ENCODE data around the gene ZBTB45.
"Not testable (repeated sequence)": the region's sequence is repeated elsewhere in the genome, so short reads cannot be mapped to it uniquely, and the experiment has no call there.

ZBTB45 gene

DNA sequence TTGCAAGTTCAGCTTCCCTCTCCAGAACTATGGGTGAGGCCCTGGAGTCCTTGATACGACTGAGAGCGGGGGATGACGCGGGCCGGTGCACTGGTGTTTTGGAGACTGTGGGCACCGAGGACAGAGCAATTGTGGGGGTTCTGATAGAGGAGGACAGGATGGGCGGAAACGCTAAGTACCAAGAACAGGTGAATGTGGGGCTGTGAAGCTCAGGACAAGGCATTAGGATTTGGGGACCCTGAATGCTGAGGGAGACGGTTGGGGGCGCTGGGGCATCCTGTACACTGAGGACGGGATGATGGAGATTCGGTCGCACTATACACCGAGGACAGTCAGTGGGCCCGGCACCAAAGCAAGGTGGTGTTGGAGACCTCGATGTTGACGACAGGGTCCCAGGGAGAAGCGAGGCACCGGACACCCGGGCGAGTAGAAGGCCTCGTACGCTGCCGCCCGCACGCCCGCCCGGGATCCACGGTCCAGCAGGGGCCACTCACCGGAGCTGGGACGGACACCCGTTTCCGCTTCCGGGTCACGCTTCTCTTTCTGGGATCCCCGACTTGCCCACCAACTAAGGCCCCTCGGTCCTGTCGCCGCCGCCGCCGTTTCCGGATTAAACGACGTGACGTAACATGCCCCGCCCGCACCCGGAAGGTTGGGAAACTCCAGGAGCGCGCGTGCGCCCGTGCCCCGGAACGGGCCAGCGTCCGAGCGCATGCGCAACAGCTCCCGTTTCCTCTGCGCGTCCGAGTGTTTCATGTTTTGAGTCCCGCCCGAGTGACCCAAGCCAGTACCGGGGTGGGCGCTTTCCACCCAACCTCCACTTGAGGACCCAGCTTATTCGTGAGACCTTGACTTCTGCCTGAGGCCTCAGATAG is 35.1 kb upstream of the ZBTB45 start, which contains the start of gene CHMP2A:
Gene CHMP2A (minus strand): TSS at position 612 of the 875 bp plus-strand sequence. CDS start 893 bp downstream, outside the sequence.
- peak; percentile 98 for DNase-seq

DNA sequence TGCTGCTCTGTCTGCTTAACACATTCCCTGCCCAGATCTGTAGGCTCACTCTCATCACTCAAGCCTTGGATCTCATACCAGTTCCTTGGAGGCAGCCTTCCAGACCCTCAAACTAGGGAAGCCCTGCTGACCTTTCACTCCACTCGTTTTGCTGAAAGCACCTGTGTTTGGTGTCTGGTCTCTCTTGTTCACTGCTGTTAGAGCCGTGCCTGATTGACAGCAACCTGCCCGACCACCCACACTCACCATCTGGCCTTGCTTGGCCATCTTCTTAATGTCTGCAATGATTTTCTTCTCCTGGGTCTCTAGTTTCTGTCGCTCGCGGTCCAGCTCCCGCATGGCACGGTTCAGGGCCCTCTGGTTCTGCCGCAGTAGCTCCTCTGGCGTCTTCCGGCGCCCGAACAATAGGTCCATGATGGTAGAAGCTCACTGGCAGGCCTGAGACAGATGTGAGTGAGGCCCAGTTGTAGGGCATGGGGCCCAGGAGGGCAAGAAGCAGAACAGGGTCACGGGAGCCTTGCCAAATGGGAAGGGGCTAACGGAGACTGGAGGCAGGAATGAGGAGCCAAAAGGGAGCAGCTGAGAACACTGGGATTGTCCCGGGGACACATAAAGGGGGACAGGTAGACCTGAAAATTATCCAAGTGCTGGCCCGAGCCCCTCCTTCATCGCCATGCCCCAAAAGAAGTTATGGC is 34.3 kb upstream of the ZBTB45 start:
- DNase-seq, result no peak

DNA sequence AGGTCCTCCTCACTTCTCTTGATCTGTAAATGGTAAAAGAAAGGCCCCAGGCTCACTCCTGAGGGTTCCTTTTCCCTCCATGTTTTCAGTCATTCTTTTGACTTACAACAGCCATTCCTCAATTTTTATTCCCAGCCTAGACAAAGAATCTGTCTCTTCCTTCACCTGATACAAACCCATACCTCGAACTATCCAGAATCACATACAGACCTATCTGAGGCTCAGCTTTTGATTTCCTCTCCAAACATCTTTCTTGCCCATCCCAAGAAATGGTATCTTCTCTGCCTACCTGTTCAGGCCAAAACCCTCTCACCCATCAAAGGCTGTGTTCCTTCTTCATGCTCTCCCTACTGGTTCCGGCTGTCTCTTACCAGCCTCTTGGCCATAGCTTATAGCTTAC is 33.0 kb upstream of the ZBTB45 start:
- no peak for DNase-seq

DNA sequence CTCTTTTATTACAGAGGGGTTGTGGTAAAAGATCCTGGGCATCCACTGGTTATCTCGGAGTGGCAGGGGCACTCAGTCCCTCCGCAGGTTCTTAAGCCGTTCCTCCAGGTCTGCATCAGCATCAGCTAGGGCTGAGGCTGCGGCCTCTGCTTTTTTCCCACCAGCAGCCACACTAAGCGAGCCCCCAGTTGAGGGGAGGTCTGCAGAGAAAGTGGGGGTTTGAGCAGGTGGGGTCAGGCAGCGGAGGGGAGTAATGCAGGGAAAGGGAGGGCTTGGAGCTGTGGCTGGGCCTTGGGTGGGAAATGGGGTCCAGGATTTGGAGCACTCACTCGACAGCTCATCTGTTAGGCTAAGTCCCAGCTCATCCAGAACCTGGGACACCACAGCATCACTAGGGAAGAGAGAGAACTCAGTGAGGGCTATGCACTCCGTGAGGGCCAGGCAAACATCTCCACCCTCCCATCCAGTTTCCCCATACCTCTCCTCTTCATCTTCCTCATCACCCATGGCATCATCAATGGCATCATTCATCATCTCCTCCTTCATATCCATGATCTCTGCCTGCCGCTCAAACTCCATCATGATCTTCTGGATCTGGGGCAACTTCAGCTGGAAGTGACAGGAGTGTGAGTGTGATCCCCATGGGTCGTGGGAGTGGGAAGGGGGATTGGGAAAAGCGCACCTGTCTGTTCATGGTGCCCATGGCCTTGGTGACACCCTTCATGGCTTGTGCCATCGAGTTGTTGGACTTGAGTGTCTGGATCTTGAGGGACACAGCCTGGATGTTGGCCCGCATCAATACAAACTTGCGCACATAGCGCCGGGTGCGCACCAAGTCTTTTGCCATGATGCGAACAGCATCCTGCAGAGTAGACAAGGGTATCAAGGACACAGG is 32.2 kb upstream of the ZBTB45 start:
- no peak for DNase-seq

DNA sequence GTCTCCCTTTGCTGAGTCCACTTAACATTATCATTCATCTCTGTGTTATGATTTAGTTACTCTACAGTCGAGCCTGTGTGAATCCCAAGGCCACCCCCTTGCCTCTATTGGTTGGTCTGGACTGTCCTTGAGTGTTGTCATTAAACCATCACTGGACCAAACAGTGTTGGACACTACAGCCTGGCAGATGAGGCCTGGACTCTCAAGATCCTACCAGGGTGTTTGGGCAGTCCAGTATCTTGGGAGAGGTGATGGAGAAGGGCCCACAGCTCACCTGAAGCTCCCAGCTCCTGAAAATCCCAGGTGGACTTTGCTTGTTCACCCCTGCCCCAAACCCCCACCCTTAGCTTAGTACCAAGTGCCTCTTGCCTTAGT is 31.5 kb upstream of the ZBTB45 start:
- DNase-seq, result no peak

DNA sequence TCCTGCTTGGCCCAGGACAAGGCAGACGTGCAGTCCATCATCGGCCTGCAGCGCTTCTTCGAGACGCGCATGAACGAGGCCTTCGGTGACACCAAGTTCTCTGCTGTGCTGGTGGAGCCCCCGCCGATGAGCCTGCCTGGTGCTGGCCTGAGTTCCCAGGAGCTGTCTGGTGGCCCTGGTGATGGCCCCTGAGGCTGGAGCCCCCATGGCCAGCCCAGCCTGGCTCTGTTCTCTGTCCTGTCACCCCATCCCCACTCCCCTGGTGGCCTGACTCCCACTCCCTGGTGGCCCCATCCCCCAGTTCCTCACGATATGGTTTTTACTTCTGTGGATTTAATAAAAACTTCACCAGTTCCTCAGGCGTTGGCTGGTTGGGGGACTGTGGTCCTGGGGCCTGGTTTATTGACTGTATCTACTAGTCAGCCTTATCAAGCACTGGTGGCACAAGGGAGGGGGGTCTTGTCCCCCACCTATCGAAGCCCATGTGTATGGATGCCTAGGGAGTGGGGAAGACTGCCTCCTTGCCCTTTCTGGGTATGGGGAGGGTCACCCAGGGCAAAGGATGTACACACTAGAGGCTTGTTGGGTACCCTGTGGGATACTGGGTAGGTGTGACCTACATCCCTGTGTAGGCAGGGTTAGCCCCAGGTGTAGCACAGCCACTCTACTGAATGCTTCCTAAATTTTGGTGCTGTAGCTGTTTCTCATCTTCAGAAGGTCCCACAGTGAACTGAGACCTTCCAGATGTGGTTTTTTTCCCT is 30.9 kb upstream of the ZBTB45 start:
- DNase-seq, result no peak

DNA sequence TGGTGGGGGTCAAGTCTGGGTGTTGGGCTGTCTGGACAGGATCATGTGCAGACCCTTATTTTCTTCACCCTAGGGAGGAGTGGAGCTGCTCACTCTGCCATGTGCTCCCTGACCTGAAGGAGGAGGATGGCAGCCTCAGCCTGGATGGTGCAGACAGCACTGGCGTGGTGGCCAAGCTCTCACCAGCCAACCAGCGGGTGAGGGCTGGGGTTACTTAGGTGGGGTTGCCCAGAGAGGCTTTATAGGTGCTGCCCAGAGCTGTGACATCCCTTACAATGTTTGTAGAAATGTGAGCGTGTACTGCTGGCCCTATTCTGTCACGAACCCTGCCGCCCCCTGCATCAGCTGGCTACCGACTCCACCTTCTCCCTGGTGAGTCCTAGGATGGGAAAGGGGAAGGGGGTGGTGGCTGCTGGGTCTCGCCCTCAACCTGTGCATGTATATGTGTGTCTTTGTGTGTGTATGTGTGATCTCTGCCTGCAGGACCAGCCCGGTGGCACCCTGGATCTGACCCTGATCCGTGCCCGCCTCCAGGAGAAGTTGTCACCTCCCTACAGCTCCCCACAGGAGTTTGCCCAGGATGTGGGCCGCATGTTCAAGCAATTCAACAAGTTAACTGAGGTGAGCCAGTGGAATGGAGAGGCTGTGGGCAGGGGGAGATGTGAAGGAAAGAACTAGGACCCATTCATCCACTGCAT is 30.2 kb upstream of the ZBTB45 start:
- no peak for DNase-seq

DNA sequence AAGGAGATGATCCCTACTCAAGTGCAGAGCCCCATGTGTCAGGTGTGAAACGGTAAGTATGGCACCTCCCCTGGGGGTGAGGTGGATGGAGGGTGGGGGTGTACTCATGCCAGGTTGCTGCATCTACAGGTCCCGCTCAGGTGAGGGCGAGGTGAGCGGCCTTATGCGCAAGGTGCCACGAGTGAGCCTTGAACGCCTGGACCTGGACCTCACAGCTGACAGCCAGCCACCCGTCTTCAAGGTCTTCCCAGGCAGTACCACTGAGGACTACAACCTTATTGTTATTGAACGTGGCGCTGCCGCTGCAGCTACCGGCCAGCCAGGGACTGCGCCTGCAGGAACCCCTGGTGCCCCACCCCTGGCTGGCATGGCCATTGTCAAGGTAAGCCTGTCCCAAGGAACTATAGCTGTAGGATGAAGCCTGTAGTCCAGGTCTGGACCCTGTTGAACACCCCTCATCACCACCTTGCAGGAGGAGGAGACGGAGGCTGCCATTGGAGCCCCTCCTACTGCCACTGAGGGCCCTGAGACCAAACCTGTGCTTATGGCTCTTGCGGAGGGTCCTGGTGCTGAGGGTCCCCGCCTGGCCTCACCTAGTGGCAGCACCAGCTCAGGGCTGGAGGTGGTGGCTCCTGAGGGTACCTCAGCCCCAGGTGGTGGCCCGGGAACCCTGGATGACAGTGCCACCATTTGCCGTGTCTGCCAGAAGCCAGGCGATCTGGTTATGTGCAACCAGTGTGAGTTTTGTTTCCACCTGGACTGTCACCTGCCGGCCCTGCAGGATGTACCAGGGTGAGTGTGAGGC is 29.5 kb upstream of the ZBTB45 start:
- no peak for DNase-seq

DNA sequence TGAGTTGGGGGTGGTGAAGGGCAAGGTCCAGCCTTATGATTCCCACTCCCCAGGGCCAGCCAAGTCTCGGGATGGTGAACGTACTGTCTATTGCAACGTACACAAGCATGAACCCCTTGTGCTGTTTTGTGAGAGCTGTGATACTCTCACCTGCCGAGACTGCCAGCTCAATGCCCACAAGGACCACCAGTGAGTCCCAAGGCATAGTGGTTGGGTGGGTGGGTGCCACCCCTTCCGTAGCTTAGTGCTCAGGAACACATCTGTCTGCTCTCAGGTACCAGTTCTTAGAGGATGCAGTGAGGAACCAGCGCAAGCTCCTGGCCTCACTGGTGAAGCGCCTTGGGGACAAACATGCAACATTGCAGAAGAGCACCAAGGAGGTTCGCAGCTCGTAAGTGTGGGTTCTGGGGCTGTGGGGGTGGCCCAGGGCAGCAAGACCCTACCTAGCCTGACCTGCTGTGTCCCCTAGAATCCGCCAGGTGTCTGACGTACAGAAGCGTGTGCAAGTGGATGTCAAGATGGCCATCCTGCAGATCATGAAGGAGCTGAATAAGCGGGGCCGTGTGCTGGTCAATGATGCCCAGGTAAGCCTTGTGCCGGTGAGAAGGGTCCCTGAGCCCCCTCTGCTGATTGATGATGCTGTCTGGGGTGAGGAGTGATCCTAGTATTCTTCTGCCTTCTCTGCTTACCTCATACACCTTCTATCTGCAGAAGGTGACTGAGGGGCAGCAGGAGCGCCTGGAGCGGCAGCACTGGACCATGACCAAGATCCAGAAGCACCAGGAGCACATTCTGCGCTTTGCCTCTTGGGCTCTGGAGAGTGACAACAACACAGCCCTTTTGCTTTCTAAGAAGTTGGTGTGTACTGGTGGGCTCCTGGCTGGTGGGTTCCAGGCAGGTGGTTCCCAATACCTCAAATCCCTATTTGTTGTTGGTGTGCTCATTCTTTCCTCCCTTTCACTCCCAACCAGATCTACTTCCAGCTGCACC is 28.0 kb upstream of the ZBTB45 start:
- no peak for DNase-seq

DNA sequence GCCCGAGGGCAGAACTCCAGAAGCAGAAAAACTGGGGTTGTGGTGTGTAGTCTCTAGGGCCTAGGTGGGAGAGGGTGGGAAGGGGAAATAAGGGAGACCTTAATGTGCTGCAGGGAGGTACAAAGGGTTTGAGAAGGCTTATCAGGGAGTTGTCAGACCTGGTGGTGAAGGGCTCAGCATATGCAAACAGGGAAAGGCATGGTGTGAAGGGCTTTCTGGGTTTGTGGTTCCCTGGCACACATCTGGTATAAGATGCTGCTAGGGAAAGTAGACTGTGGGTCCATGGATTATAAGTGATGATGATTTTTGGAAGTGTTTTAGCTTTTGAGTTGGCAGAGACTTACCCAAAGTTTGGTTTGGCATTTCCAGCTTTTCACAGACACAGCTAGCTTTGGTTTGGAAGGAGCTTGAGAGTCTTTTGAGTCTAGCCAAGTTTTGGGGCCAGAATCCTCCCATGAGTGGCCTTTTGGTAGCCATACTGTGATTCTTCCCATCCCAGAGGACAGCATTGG is 26.5 kb upstream of the ZBTB45 start:
- no peak for DNase-seq

DNA sequence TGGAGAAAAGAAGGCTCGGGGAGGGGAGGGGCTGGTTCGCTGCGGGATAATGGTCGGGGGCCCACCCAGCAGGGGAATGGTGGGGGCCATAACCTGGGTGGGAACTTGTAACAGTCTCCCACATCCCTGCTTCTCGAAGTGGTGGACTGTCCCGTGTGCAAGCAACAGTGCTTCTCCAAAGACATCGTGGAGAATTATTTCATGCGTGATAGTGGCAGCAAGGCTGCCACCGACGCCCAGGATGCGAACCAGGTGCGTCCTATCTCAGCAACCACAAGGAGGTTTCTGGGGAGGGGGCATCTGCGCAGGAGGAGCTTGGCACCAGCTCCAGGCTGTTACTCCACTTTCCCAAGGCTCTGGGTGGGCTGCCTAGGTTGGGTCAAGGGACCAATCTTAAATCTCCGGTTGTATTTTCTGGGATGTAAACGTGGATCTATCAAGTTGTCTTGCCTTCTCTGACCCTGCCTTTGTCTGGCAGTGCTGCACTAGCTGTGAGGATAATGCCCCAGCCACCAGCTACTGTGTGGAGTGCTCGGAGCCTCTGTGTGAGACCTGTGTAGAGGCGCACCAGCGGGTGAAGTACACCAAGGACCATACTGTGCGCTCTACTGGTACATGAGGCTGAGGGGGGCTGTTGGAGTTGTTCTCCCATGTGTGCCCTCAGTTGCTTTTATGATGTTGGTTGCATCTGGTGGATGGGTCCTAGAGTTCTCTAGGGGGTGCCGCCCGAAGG is 25.8 kb upstream of the ZBTB45 start:
- DNase-seq, result no peak

DNA sequence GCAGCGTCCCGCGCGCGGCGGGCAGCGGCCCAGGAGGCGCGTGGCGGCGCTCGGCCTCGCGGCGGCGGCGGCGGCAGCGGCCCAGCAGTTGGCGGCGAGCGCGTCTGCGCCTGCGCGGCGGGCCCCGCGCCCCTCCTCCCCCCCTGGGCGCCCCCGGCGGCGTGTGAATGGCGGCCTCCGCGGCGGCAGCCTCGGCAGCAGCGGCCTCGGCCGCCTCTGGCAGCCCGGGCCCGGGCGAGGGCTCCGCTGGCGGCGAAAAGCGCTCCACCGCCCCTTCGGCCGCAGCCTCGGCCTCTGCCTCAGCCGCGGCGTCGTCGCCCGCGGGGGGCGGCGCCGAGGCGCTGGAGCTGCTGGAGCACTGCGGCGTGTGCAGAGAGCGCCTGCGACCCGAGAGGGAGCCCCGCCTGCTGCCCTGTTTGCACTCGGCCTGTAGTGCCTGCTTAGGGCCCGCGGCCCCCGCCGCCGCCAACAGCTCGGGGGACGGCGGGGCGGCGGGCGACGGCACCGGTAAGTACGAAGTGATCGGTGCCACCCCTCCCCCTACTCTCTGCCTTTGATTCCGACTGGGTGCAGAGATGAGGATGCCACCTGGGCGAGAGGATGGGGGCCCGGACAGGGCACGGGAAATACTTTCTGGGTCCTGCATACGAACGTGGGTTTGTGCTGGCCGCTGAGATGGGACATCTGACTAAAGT is 25.1 kb upstream of the ZBTB45 start:
- peak; percentile 68 for DNase-seq

DNA sequence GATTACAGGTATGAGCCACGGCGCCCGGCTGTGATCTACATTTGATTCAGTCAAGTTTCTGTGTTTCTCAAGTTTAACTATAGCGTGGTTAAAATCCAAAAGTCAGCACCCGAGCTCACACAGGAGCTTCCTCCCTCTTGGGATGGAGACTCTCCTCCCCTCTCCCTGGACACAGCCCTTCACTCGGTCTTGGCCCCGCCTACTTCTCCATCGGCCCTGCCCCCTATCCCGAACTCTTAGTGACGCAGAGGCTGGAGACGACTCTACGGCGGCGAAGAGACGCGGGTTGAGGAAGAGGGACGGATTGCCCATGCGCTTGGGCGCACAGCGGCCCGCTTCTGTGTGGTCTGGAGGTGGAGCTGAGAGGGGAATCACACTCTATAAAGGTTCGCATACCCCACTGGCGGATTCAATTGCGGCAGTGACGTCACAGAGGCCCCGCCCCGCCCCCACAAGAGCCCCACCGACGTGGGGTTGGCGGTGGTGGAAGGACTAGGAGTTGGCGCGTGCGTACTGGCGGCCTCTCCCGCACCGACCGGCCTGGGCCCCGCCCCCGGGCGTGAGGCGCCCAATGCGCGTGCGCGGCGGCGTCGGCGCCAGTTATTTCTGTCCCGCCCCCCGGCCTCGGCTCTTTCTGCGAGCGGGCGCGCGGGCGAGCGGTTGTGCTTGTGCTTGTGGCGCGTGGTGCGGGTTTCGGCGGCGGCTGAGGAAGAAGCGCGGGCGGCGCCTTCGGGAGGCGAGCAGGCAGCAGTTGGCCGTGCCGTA is 24.4 kb upstream of the ZBTB45 start, which contains the start of gene TRIM28:
Gene TRIM28 (plus strand): TSS at position 239 of the 765 bp plus-strand sequence. CDS start 694 bp downstream, outside the sequence.
- DNase-seq, result peak; percentile 100

DNA sequence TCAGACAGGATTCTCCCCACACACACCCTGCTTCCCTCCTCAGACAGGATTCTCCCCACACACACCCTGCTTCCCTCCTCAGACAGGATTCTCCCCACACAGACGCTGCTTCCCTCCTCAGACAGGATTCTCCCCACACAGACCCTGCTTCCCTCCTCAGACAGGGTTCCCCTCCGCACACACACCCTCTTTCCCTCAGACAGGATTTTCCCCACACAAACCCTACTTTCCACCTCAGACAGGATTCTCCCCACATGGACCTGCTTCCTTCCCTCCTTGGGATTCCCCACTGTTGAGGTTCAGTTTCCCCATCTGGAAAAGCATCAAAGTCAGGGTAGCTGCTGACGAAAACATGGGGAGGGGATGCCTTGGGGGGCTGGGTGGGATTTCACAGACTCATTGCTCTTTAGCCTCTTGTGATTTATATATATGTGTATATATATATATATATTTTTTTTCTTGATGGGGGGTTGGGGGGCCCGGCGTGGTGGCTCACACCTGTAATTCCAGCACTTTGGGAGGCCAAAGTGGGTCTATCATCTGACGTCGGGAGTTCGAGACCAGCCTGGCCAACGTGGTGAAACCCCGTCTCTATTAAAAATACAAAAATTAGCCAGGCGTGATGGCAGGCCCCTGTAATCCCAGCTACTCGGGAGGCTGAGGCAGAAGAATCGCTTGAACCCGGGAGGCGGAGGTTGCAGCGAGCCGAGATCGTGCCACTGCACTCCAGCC is 23.2 kb upstream of the ZBTB45 start:
- not testable (repeated sequence) for DNase-seq

DNA sequence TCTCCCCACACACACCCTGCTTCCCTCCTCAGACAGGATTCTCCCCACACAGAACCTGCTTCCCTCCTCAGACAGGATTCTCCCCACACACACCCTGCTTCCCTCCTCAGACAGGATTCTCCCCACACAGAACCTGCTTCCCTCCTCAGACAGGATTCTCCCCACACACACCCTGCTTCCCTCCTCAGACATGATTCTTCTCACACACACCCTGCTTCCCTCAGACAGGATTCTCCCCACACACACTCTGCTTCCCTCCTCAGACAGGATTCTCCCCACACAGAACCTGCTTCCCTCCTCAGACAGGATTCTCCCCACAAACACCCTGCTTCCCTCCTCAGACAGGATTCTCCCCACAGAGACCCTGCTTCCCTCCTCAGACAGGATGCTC is 19.6 kb upstream of the ZBTB45 start:
- DNase-seq, result not testable (repeated sequence)
